Mucosa of descending colon (tissue), 3 donors: ENCODE measurements around the gene CEP57. TPM values are rescaled to one million over a fixed set of nuclear protein-coding genes. Genes with fewer than 3 reads are reported as not detected.

Source experiments
- ATAC-seq: fragments of 200-7000 bp; cut with Tn5 transposase; one replicate; pipeline ENCODE4 v1.9.1; 2020; ENCODE audit warnings: mild to moderate bottlenecking, moderate library complexity
- DNase-seq, 3 donors: peaks; one replicate each; pipeline ENCODE4 v3.0.0-alpha.2; 2020
- H3K36me3 ChIP-seq: fragments of 200-600 bp; one replicate; pipeline ENCODE4 v1.8.0; 2021; ENCODE audit warnings: low read depth, mild to moderate bottlenecking
- H3K4me1 ChIP-seq: fragments of 200-600 bp; one replicate; pipeline ENCODE4 v1.8.0; 2021; ENCODE audit warnings: low read depth, mild to moderate bottlenecking
- H3K4me3 ChIP-seq: fragments of 200-600 bp; one replicate; pipeline ENCODE4 v1.8.0; 2021; ENCODE audit warnings: mild to moderate bottlenecking
- H3K9me3 ChIP-seq: fragments of 200-600 bp; one replicate; pipeline ENCODE4 v1.8.0; 2021; ENCODE audit warnings: mild to moderate bottlenecking
- CTCF ChIP-seq: fragments of 200-600 bp; IDR thresholded peaks from one replicate; pipeline ENCODE4 v1.8.0; 2022; ENCODE audit warnings: antibody characterized with exemption, mild to moderate bottlenecking
- intact Hi-C, 2 donors: fragments of 100-400 bp; cut with DNase I in 1 of 2; cut with micrococcal nuclease in 1 of 2; formaldehyde crosslinking; loops; one replicate each; pipeline versions ENCODE4 v1.11.0 to v1.11.1; 2022; cut with DNase I, micrococcal nuclease
- total RNA-seq, 3 donors: library from RNA; stranded (reverse); fragmentation: NEBNext Ultra II Directional in 2 of 3; extraction: Animal tissue kit (Norgen Biotek cat#: 25700) in 2 of 3; gene quantifications; one replicate each; pipeline versions ENCODE4 v1.2.1 to v1.2.4, GENCODE V29; 2021 to 2023
- donor health status: DM: no; HTN: no; CAD: no; lungs with moderate emphysema.
- donor health status: DM: no; HTN: no; CAD: no.
- donor health status: DM: no; HTN: yes; CAD: no.

Gene CEP57
- total RNA-seq, 3 donors from 2014 or later, result 29.7 to 35.1 (median 29.9) TPM

DNA sequence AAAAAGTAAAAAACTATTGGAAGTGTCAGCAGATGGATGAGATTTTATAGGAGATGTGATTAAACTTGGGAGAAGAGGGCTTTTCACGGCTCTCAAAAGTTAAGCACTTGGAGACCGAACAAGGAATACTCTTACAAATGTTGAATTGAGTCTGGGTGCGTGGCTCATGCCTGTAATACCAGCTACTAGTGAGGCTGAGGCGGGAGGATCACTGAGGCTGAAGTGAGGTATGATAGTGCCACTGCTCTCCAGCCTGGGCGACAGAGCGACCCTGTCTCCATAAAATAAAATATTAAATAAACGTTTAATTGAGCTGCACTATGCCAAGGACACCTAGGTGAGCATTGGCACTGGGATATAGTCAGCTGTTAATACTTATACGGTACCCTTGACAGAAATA, 1.9 kb downstream of the CEP57 start:
- TF ChIP-seq CTCF, result no peak
- H3K4me1 ChIP-seq, result peaks cover 18% of the 10 kb centered on the region
- DNase-seq, result no peak
- H3K4me3 ChIP-seq, result no peak overlapping the region
- no peaks in the 10 kb centered on the region for H3K36me3 ChIP-seq
- no peak for ATAC-seq
- intact Hi-C loops, result no loop called here
- no peaks in the 10 kb centered on the region for H3K9me3 ChIP-seq

GRCh38 chr11:95792700-95793099, 2.4 kb downstream of the CEP57 start:
- no peak for ATAC-seq
- intact Hi-C loops, result no loop called here

DNA sequence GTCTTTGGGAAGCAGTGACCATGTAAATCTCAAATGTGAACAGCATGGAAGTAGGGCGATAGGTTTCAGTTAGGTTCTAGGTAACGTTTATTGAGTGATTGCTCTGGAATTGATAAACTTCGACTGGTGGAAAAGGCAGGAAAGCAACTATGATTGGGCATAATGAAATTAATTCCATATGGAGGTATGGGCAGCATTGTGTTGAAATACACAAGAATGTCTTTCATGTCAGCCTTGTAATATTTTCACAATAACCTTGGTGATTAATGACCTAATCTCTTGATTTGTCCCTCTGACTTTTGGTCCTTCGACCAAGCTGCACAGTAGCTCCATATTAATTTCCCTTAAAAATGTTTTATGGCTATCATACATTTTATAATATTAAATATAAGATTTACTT, 2.8 kb downstream of the CEP57 start:
- no peak overlapping the region for H3K4me3 ChIP-seq
- H3K36me3 ChIP-seq, result no peaks in the 10 kb centered on the region
- ATAC-seq (no peak), DNase-seq (no peak)
- H3K4me1 ChIP-seq, result peaks cover 18% of the 10 kb centered on the region
- intact Hi-C loops, result no loop called here
- TF ChIP-seq CTCF, result no peak
- no peaks in the 10 kb centered on the region for H3K9me3 ChIP-seq

More at GRCh38 chr11:95792700-95793099, 2.4 kb downstream of the CEP57 start:
- no peak for TF ChIP-seq CTCF
- no peak overlapping the region for H3K4me3 ChIP-seq
- no peaks in the 10 kb centered on the region for H3K36me3 ChIP-seq
- no peak for DNase-seq
- H3K9me3 ChIP-seq, result no peaks in the 10 kb centered on the region
- H3K4me1 ChIP-seq, result peaks cover 18% of the 10 kb centered on the region

DNA sequence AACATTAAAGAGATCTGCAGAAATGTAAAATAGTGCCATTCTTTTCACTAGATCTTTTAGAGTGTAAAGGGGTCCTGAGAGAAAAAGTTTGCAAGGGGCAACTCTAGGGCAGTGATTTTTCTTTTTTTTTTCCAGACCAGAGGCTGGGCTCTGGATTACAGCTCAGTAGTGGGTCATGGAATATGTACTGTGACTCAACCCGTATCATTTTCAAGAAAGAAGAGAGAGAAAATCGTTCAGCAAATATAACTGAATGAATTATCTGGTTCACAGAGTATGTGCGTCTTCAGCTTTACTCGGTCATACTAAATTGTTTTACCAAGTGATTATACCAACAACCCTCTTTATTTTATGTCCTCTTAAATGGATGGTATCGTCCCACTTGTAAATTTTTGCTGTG, 3.8 kb downstream of the CEP57 start:
- TF ChIP-seq CTCF, result no peak
- Histone ChIP-seq H3K4me1 (peaks cover 11% of the 10 kb centered on the region), H3K9me3 (no peaks in the 10 kb centered on the region), H3K36me3 (no peaks in the 10 kb centered on the region), H3K4me3 (no peak overlapping the region)
- intact Hi-C loops, result no loop called here
- DNase-seq (no peak), ATAC-seq (no peak)

- Histone ChIP-seq H3K4me3 (no peak overlapping the region), H3K4me1 (peaks cover 11% of the 10 kb centered on the region), H3K36me3 (no peaks in the 10 kb centered on the region), H3K9me3 (no peaks in the 10 kb centered on the region)
- no peak for TF ChIP-seq CTCF
- no peak for DNase-seq
- intact Hi-C loops, result no loop called here
- ATAC-seq, result peak; percentile 22
Observed at GRCh38 chr11:95795627-95796295, 5.5 kb downstream of the CEP57 start.

- H3K36me3 ChIP-seq, result no peaks in the 10 kb centered on the region
- no peak overlapping the region for H3K4me3 ChIP-seq
- peaks cover 8% of the 10 kb centered on the region for H3K4me1 ChIP-seq
- TF ChIP-seq CTCF, result no peak
- ATAC-seq (no peak), DNase-seq (no peak)
- no peaks in the 10 kb centered on the region for H3K9me3 ChIP-seq
- intact Hi-C loops, result no loop called here
Observed at GRCh38 chr11:95796501-95796900, 6.2 kb downstream of the CEP57 start.
